DND-41 (cell line): ENCODE data around the gene CES4A.

Experiments used
- EZH2 ChIP-seq: IDR thresholded peaks from 3 replicates; pipeline ENCODE4 v1.6.1; 2012; ENCODE audit warnings: borderline replicate concordance, low read depth, mild to moderate bottlenecking, moderate library complexity, low read length, inconsistent platforms; ENCODE audit not compliant: severe bottlenecking
- TF ChIP-seq, protein P1 (sequence below): IDR thresholded peaks from 2 replicates; pipeline ENCODE4 v1.5.1; 2012; ENCODE audit warnings: borderline replicate concordance, low read length, moderate library complexity, mild to moderate bottlenecking; ENCODE audit not compliant: poor library complexity, severe bottlenecking; ENCODE audit errors: extremely low read depth

DNA sequence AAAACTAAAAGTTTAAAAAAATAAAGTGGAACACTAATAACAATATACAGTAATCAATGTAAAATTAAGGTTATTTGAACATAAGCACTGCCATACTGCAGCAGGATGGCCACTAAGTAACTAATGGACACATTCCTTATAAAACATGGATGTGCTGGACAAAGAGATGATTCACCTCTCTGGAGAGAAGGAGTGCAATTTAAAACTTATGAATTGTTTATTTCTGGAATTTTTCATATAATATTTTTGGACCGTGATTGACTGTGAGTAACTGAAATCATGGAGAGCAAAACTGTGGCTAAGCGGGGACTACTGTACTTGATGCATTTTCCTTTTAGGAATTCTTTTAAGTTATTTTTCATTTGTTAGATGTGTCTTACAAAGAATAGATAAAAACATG lies 62.4 kb downstream of the CES4A start:
- TF ChIP-seq, protein P1, sequence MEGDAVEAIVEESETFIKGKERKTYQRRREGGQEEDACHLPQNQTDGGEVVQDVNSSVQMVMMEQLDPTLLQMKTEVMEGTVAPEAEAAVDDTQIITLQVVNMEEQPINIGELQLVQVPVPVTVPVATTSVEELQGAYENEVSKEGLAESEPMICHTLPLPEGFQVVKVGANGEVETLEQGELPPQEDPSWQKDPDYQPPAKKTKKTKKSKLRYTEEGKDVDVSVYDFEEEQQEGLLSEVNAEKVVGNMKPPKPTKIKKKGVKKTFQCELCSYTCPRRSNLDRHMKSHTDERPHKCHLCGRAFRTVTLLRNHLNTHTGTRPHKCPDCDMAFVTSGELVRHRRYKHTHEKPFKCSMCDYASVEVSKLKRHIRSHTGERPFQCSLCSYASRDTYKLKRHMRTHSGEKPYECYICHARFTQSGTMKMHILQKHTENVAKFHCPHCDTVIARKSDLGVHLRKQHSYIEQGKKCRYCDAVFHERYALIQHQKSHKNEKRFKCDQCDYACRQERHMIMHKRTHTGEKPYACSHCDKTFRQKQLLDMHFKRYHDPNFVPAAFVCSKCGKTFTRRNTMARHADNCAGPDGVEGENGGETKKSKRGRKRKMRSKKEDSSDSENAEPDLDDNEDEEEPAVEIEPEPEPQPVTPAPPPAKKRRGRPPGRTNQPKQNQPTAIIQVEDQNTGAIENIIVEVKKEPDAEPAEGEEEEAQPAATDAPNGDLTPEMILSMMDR, result no peak
- TF ChIP-seq EZH2, result no peak
